Measurements from ENCODE around the gene SAP130. TPM values are rescaled to one million over a fixed set of nuclear protein-coding genes. Genes with fewer than 3 reads are reported as not detected.

SAP130 gene
- total and polyA plus RNA-seq, 2 of the 8 experiments (the other 6 are each of a cell fraction or from before 2014, with no cell fraction given), result 51.4 to 54.3 TPM

DNA sequence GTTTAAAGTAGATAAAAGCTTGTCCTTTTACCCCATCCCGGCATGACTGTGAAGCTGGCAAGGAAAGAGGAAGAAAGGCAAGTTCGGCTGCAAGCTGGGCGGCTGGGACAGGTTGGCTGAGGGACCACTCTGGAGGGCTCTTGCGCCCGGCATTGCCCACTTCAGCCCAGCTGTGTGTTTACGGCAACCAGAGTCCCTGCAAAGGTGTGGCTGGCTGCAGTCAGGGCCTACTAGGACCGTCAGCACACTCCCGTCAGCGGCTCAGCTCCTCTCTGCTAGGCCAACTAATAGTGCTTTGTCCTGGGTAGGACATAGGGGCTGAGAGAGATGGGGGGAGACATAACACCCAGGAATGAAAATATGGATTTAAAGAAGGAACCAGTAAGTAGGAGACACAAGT, 11.7 kb upstream of the SAP130 start:
- Histone ChIP-seq H3K56ac (replicated peaks; ENCODE audit: insufficient read length, low read depth, low read length) (no peak overlapping the region), H3K79me2 (ENCODE audit: control insufficient read depth in 1 of 2, insufficient read depth in 2 of 2, low read length in 2 of 2) (no peaks in the 10 kb centered on the region), H4K5ac (ENCODE audit: insufficient read length, low read depth, low read length) (no peak overlapping the region), H3K18ac (ENCODE audit: extremely low read depth, low read length) (no peak overlapping the region), H4K91ac (replicated peaks; ENCODE audit: insufficient read length, low read length) (no peak overlapping the region), H3K23ac (ENCODE audit: insufficient read length) (no peak overlapping the region), H4K20me1 (replicated peaks in 1 of 2; ENCODE audit: control insufficient read depth in 1 of 2, insufficient read depth in 2 of 2, low read length in 2 of 2) (no peaks in the 10 kb centered on the region), H3K4ac (replicated peaks; ENCODE audit: insufficient read length, low read depth, low read length) (no peak overlapping the region), H2BK20ac (ENCODE audit: low read length) (no peak overlapping the region), H3K14ac (ENCODE audit: insufficient read length) (no peak overlapping the region), H2AK5ac (ENCODE audit: low read depth, low read length) (no peak overlapping the region), H3K79me1 (ENCODE audit: low read depth, low read length) (no peaks in the 10 kb centered on the region), H3K9ac (replicated peaks in 1 of 4; ENCODE audit: extremely low read depth in 1 of 4, low read depth in 3 of 4, low read length in 3 of 4) (no peak overlapping the region), H2BK5ac (ENCODE audit: low read depth, low read length) (no peak overlapping the region), H2BK12ac (ENCODE audit: low read depth, low read length) (no peak overlapping the region), H3K27me3 (replicated peaks in 1 of 4; ENCODE audit: control insufficient read depth in 3 of 4, extremely low read depth in 1 of 4, insufficient read depth in 3 of 4, low read length in 3 of 4) (no peaks in the 10 kb centered on the region), H2AFZ (ENCODE audit: low read length) (no peak overlapping the region), H3K4me1 (replicated peaks in 1 of 4; ENCODE audit: control insufficient read depth in 3 of 4, insufficient read depth in 4 of 4, low read length in 3 of 4) (peaks cover 0 to 8% (median 5%) of the 10 kb centered on the region in 4 experiments; a peak in 3 of 7 replicates), H3K4me2 (ENCODE audit: insufficient read depth in 1 of 2, low read depth in 2 of 2, low read length in 2 of 2) (no peak overlapping the region), H3K36me3 (ENCODE audit: control insufficient read depth in 2 of 4, insufficient read depth in 4 of 4, low read length in 3 of 4) (no peaks in the 10 kb centered on the region), H2BK120ac (replicated peaks; ENCODE audit: low read depth, low read length) (no peak overlapping the region), H4K8ac (ENCODE audit: extremely low read depth, insufficient read depth, low read length) (no peak overlapping the region; the same call in 1 of the 2 replicates), H3K9me3 (ENCODE audit: insufficient read depth in 2 of 2, low read depth in 1 of 2, low read length in 1 of 2) (no peaks in the 10 kb centered on the region), H3K4me3 (ENCODE audit: extremely low read depth in 1 of 4, insufficient read depth in 2 of 4, low read depth in 3 of 4, low read length in 4 of 4) (no peak overlapping the region), H3K27ac (ENCODE audit: low read depth, low read length) (no peak overlapping the region), H3K23me2 (ENCODE audit: low read depth, low read length) (no peaks in the 10 kb centered on the region), H2BK15ac (ENCODE audit: low read length) (no peak overlapping the region)
- TF ChIP-seq SIX5 (IDR thresholded peaks at IDR 0.05; ENCODE audit: low read depth, low read length), result no peak
- no peak for TF ChIP-seq TEAD4 (IDR thresholded peaks at IDR 0.05; ENCODE audit: low read depth, low read length)
- POLR2A ChIA-PET (ENCODE audit: partially characterized antibody), result no interaction called here
- 94% methylated on average over 9 of the region's 9 CpGs; no CpG with 5 or more reads in 1 of the 2 experiments for WGBS, 2 experiments (ENCODE audit: extremely low coverage in 1 of 2, insufficient coverage in 1 of 2, insufficient read length in 1 of 2, insufficient replicate concordance in 2 of 2, low coverage in 1 of 2, low lambda C conversion rate in 2 of 2, missing lambda C conversion rate in 1 of 2)
- DNase-seq (ENCODE audit: low read depth in 1 of 2, low spot score in 2 of 2) (no peak), FAIRE-seq (no peak)
- CTCF ChIA-PET (ENCODE audit: partially characterized antibody), result interaction anchor here (0.6 to 2.7 kb wide), 7 partner anchors 11 to 238 kb away, joined by 3 to 12 read pairs (median 5); partner anchors contain the start of gene SAP130

Measured in H1 (cell line).